Adrenal gland (tissue), 5 donors: Measurements from ENCODE around the gene HDAC4.

Experiments
- CTCF ChIP-seq, 6 experiments: fragments of 450-650 bp in 4 of 6; fragments of 200-600 bp in 2 of 6; sonication (generic) in 1 of 6; IDR thresholded peaks; 1 replicate in 5 of 6; 2 replicates in 1 of 6; pipeline versions ENCODE4 v1.5.1 to v1.8.0; 2016 to 2021; ENCODE audit warnings: antibody characterized with exemption in 6 of 6, mild to moderate bottlenecking in 2 of 6, moderate library complexity in 1 of 6
- POLR2A ChIP-seq, 2 donors: fragments of 450-650 bp; IDR thresholded peaks; one replicate each; pipeline ENCODE4 v1.6.1; 2017; ENCODE audit warnings: antibody characterized with exemption in 2 of 2, mild to moderate bottlenecking in 2 of 2, moderate library complexity in 1 of 2
- donor health status: DM: no; HTN: no; CAD: no.

GRCh38 chr2:239084007-239084406, 316.8 kb downstream of the HDAC4 start:
- no peak for TF ChIP-seq CTCF (IDR thresholded peaks at IDR 0.05)
- no peak for TF ChIP-seq POLR2A (IDR thresholded peaks at IDR 0.05)
